GM12892 (cell line): ENCODE results near the gene AOPEP. TPM values are rescaled to one million over a fixed set of nuclear protein-coding genes. Genes with fewer than 3 reads are reported as not detected.

Experiments
- DNase-seq: peaks from one replicate; pipeline ENCODE4 v3.0.0; 2011; ENCODE audit not compliant: insufficient read length
- FAIRE-seq: peaks from 2 replicates; lab custom pipeline; 2011; peaks lifted over from hg19 to GRCh38; lab: Jason Lieb, UNC
- POLR2A ChIP-seq: IDR thresholded peaks from 2 replicates; pipeline ENCODE4 v1.6.1; 2011; ENCODE audit warnings: low read depth, low read length, control low read depth
- POLR2AphosphoS5 ChIP-seq: IDR thresholded peaks from 2 replicates; pipeline ENCODE4 v1.6.1; 2011; ENCODE audit warnings: low read depth, low read length, control low read depth
- TAF1 ChIP-seq: IDR thresholded peaks from 2 replicates; pipeline ENCODE4 v1.6.1; 2011; ENCODE audit warnings: low read depth, mild to moderate bottlenecking, control low read depth, low read length, borderline replicate concordance
- polyA plus RNA-seq: library from polyadenylated mRNA; unstranded; fragments of >200 nt; gene quantifications from one replicate; pipeline ENCODE4 v1.2.1, GENCODE V29; 2012; ENCODE audit warnings: missing spikeins, inconsistent platforms; ENCODE audit not compliant: missing spikeins

Gene AOPEP
- polyA plus RNA-seq, result 4.3 TPM

DNA sequence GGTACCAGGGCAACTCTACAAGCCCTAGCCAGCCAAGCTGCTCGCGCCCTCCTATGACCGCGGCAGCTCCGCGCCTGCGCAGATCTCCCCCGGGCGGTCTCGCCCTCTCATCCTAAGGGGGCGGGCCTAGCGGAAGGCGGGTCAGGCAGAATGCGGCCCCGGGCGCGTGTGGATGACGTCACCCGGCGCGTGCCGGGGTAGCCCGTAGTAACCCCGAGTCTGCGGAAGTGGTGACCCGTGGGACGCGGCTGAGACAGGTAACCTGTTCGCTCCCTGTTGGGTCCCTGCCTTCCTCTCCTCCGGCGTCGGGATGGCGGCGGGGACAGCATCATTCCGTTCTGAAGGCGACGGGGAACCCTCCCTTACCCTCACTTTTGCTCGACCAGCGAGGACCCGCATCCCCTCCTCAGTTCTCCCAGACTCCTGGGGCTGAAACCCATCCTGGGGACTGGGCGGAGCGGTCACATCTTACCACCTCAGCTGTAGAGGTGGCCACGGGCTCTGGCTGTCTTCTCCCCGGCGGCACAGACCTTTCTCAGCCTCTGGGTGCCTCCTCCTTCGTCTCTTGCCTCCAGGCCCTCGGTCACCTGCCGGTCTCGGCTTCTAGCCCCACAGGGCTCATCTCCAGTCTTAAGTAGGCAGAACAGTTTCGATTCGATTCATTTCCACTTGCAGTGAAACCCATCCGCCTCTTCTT is at the start of gene AOPEP:
Gene AOPEP (plus strand): TSS at position 205 of the 697 bp plus-strand sequence. CDS start 33,085 bp downstream, outside the sequence.
- peak; percentile 98 for FAIRE-seq
- TF ChIP-seq TAF1 (peak; percentile 39; the same call in 1 of the 2 replicates), POLR2AphosphoS5 (peak; percentile 82), POLR2A (peak; percentile 89)
- peak; percentile 98 for DNase-seq

GRCh38 chr9:94677929-94678328 is 48.6 kb upstream of the AOPEP start:
- no peak for TF ChIP-seq TAF1
- TF ChIP-seq POLR2A, result no peak
- TF ChIP-seq POLR2AphosphoS5, result no peak
- FAIRE-seq (no peak), DNase-seq (no peak)

DNA sequence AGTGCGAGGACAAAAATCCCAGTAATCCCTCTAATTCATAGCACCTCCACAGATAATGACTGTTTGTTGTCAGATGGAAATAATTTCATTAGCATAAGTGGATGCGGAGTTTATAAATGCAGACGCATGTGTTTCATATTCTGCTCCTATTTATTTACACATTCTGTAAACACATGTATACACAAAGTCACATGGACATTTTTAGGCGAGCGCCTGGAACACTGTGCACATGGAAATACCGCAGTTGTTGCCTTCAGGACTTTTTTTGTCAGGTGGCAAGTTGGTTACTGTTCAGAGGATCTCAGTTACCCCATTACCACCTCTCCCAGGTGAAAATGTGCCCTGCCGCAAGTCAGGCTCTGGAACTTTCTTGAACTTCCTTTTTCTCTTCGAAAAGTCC is 46.9 kb upstream of the AOPEP start:
- FAIRE-seq, result no peak
- no peak for TF ChIP-seq TAF1
- no peak for TF ChIP-seq POLR2A
- no peak for TF ChIP-seq POLR2AphosphoS5
- no peak for DNase-seq

DNA sequence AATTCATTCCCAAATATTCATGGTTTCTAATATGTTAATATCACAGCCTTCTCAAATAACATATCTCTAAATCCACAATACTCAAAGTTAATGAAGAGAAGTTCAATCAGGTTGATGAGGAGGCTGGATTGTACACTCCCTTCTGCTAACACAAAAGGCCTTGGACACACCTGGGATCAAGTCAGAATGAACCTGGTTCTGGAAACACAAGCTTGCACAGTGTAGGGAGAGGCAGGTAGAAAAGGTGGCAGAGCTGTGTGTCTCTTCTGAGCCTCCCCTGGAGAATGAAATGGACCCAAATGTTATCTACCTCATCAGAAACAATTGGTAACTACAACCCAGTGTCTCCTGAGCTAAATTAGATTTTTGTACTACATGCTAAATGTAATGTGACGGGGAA is 46.5 kb upstream of the AOPEP start:
- FAIRE-seq, result no peak
- no peak for TF ChIP-seq POLR2A
- no peak for TF ChIP-seq POLR2AphosphoS5
- no peak for TF ChIP-seq TAF1
- no peak for DNase-seq

DNA sequence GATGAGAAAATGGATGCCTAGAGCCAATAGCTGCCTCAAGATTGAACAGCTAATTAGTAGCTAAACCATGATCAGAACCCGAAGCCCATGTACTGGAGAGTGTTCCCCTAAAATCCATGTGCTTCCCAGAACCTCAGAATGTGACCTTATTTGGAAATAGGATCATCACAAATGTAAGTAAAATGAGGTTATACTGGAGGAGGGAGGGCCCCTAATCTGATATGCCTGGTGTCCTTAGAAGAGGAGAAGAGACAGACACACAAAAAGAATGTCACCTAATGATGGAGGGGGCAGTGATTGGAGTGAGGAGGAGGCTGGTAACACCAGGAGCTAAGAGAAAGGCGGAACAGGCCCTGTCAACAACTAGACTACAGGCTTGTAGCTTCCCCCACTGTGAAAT is 45.9 kb upstream of the AOPEP start:
- TF ChIP-seq TAF1, result no peak
- no peak for TF ChIP-seq POLR2AphosphoS5
- no peak for TF ChIP-seq POLR2A
- DNase-seq, result no peak
- FAIRE-seq, result no peak

GRCh38 chr9:94681508-94681907 is 45.0 kb upstream of the AOPEP start:
- FAIRE-seq (peak; percentile 82), DNase-seq (peak; percentile 37)
- no peak for TF ChIP-seq POLR2AphosphoS5
- no peak for TF ChIP-seq TAF1
- no peak for TF ChIP-seq POLR2A

DNA sequence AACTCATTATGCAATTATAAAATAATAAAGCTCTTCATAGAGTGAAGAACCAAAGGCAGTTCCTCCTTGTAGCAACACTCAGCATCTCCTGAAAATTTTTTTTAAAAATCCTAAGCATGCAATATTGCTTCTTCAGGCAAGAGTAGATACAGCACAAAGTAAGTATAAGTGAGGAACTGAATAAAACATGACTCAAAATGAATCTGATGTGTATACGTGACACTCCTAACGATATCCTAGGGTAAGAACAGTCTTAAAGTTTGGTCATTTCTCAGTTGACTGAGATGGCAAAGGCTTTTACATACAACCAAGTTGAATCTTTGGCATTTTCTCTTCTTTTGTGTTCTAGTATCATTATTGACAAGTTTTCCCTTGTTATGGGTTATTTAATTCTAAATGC is 41.1 kb upstream of the AOPEP start:
- no peak for TF ChIP-seq TAF1
- TF ChIP-seq POLR2AphosphoS5, result no peak
- no peak for TF ChIP-seq POLR2A
- FAIRE-seq, result no peak
- DNase-seq, result no peak

DNA sequence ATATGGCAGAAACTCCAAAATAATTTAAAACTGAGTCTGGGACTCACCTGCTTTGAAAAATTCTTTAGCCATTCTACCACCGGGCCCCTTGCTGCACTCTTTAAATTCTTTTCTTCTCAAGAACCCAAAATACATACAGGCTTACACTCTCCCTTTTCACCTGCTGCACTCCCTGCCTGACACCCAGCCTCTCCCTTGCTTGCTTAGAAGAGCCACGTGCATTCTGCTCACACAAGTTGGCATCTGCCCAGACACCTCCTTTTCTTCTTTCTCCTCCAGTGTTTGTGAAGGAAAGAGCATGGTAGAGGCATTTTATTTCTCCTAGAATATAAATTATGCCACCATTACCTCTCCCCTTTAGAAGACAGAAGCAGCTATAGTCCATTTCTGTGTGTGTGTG is 39.0 kb upstream of the AOPEP start:
- no peak for FAIRE-seq
- DNase-seq, result no peak
- TF ChIP-seq POLR2AphosphoS5 (no peak), TAF1 (no peak), POLR2A (no peak)

DNA sequence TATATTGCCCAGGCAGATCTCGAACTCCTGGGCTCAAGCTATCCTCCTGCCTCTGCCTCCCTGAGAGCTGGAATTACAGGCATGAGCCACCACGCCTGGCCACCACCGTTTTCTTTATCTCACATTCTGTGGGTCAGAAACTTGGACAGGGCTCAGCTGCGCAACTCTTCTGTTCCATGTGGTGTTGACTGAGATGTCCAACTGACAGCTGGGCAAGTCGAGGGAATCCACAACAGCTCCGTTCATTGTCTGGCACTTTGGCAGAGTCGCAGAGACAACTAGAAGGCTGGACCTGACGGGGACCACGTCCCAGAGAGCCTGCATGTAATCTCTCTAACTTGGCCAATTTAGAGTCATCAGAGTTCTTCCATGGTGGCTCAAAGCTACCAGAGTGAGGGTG is 36.2 kb upstream of the AOPEP start:
- FAIRE-seq, result no peak
- no peak for TF ChIP-seq POLR2A
- TF ChIP-seq TAF1, result no peak
- TF ChIP-seq POLR2AphosphoS5, result no peak
- DNase-seq, result no peak

GRCh38 chr9:94692601-94693000 is 33.9 kb upstream of the AOPEP start:
- no peak for DNase-seq
- FAIRE-seq, result no peak
- no peak for TF ChIP-seq POLR2AphosphoS5
- TF ChIP-seq POLR2A, result no peak
- TF ChIP-seq TAF1, result no peak

GRCh38 chr9:94693485-94694204 is 32.9 kb upstream of the AOPEP start:
- no peak for TF ChIP-seq POLR2A
- TF ChIP-seq TAF1, result no peak
- no peak for TF ChIP-seq POLR2AphosphoS5
- DNase-seq (no peak), FAIRE-seq (no peak)
